C4-2B (cell line): ENCODE data around the gene KCNT2.

Source experiments
- H3K27ac ChIP-seq: fragments of 450-650 bp; 2 replicates; pipeline ENCODE4 v1.5.1; 2017
- CTCF ChIP-seq: fragments of 450-650 bp; conservative IDR thresholded peaks from 2 replicates; pipeline ENCODE4 v1.5.1; 2017; ENCODE audit warnings: mild to moderate bottlenecking
- ZFX ChIP-seq: fragments of 450-650 bp; IDR thresholded peaks from 2 replicates; pipeline ENCODE4 v1.6.1; 2017

Gene KCNT2

DNA sequence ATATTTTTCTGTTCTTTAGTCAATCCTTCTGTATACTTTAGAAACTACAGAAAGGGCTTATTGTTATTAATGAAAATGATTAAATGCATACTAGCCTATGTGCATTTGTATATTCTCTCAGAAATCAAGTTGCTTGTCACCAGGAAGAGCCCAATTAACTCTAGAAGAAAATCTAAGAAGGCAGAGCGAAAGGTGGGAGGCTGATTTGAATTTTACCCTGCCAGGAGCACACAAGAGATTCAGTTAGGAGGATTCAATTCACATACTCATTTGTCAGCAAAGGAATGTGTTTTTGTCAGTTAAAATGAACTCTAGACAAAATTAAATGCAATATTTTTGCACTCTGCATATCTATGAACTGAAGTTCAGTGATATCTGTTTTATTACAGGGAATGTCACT is 411.8 kb downstream of the KCNT2 start:
- no peak for TF ChIP-seq ZFX
- no peak for TF ChIP-seq CTCF
- no peak overlapping the region for H3K27ac ChIP-seq

GRCh38 chr1:196193896-196194559 is 414.2 kb downstream of the KCNT2 start:
- no peak for TF ChIP-seq CTCF
- no peak for TF ChIP-seq ZFX
- H3K27ac ChIP-seq, result no peak overlapping the region

DNA sequence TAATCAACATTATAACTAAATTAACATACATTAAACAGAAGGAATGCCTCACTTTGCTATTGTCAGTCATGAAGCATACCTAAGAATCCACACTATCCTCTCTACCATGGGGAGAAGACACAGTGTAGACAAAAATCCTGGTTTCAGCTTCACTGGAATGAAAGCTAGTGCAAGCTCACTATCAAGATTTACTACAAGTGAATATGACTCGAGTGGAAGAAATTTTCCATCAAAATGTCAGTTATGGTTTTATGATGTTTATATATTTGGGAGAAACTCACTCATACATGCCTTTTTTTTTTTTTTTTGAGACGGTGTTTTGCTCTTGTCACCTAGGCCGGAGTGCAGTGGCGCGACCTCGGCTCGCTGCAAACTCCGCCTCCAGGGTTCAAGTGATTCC is 424.3 kb downstream of the KCNT2 start:
- H3K27ac ChIP-seq, result no peak overlapping the region

GRCh38 chr1:196181594-196181878 is 426.7 kb downstream of the KCNT2 start:
- TF ChIP-seq CTCF, result no peak
- TF ChIP-seq ZFX, result no peak
- H3K27ac ChIP-seq, result no peak overlapping the region

More for the DNA sequence above, 424.3 kb downstream of the KCNT2 start:
- TF ChIP-seq CTCF, result no peak
- no peak for TF ChIP-seq ZFX

- TF ChIP-seq ZFX (no peak), CTCF (no peak)
Measured at GRCh38 chr1:196180847-196181593, 427.2 kb downstream of the KCNT2 start.

DNA sequence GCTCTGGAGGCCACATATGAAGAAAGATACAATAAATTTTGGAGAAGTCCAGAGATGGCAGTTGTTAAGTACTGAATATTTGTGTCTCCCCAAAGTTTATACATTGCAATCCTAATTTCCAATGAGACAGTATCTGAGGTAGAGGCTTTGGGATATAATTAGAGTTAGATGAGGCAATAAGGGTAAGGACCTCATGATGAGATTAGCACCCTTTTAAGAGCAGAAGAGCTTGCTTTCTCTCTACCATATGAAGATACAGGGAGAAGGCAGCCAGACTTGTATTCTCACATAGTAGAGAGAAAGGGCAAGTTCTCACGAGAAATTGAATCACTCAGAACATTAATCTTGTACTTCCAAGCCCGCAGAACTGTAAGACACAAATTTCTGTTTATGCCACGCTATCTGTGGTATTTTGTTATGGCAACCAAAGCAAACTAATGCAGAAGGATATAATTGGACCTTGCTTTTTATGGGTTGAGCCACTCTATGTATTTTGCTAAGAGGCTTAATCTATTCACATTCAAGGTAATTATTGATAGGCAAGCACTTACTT is 430.1 kb downstream of the KCNT2 start:
- no peak for TF ChIP-seq CTCF
- TF ChIP-seq ZFX, result no peak
- no peak overlapping the region for H3K27ac ChIP-seq

More at GRCh38 chr1:196180847-196181593, 427.2 kb downstream of the KCNT2 start:
- no peak overlapping the region for H3K27ac ChIP-seq
